Measurements from ENCODE around the gene NDUFAF3. TPM values are rescaled to one million over a fixed set of nuclear protein-coding genes. Genes with fewer than 3 reads are reported as not detected.
A peak's percentile ranks its signal among the peaks of the same experiment; 100 is the strongest.

Gene NDUFAF3
- total RNA-seq, 2 donors from 2014 or later: 32.9 to 39.1 TPM

GRCh38 chr3:49018707-49019006 lies 3.3 kb upstream of the NDUFAF3 start:
- no peak overlapping the region for H3K27ac ChIP-seq (ENCODE audit: low read depth, low read length)

GRCh38 chr3:49019941-49020329 lies 2.0 kb upstream of the NDUFAF3 start:
- 67 to 81% methylated on average over 11 to 12 of the region's 12 CpGs for WGBS, 2 experiments (ENCODE audit: insufficient coverage in 1 of 2, insufficient read length in 1 of 2)
- H3K4me1 Mint-ChIP-seq: peaks cover 9% of the 10 kb centered on the region
- Histone ChIP-seq H3K9ac (ENCODE audit: extremely low read depth, low read length, poor library complexity, severe bottlenecking) (peak overlapping the region; percentile 90), H3K27ac (ENCODE audit: low read depth, low read length) (no peak overlapping the region), H3K27me3 (ENCODE audit: control insufficient read depth, insufficient read depth, low read length, poor library complexity, severe bottlenecking) (no peaks in the 10 kb centered on the region), H3K9me3 (ENCODE audit: control insufficient read depth, low read length) (no peaks in the 10 kb centered on the region), H3K36me3 (ENCODE audit: control insufficient read depth, insufficient read depth, low read length) (peaks cover 40% of the 10 kb centered on the region), H3K4me1 (ENCODE audit: control insufficient read depth, insufficient read depth, low read length) (no peaks in the 10 kb centered on the region), H3K4me3 (ENCODE audit: low read length) (peak overlapping the region; percentile 98)
- no peaks in the 10 kb centered on the region for H3K9me3 Mint-ChIP-seq
- no peaks in the 10 kb centered on the region for H3K27me3 Mint-ChIP-seq (ENCODE audit: insufficient read depth)
- peak; percentile 53 for DNase-seq
- peaks cover 32% of the 10 kb centered on the region for H3K36me3 Mint-ChIP-seq (ENCODE audit: low read depth)
- H3K27ac Mint-ChIP-seq: peak overlapping the region; percentile 88
- H3K4me3 Mint-ChIP-seq: peak overlapping the region; percentile 89
- no peak for TF ChIP-seq CTCF (conservative IDR thresholded peaks at IDR 0.05)

More at GRCh38 chr3:49018707-49019006, 3.3 kb upstream of the NDUFAF3 start:
- Histone ChIP-seq H3K4me3 (ENCODE audit: low read length) (peak overlapping the region; percentile 88), H3K9ac (ENCODE audit: extremely low read depth, low read length, poor library complexity, severe bottlenecking) (peak overlapping the region; percentile 49), H3K27me3 (ENCODE audit: control insufficient read depth, insufficient read depth, low read length, poor library complexity, severe bottlenecking) (no peaks in the 10 kb centered on the region), H3K36me3 (ENCODE audit: control insufficient read depth, insufficient read depth, low read length) (peaks cover 37% of the 10 kb centered on the region), H3K4me1 (ENCODE audit: control insufficient read depth, insufficient read depth, low read length) (no peaks in the 10 kb centered on the region), H3K9me3 (ENCODE audit: control insufficient read depth, low read length) (no peaks in the 10 kb centered on the region)
- H3K4me3 Mint-ChIP-seq: peak overlapping the region; percentile 89
- 6 to 8% methylated on average over 16 to 18 of the region's 18 CpGs for WGBS, 2 experiments (ENCODE audit: insufficient coverage in 1 of 2, insufficient read length in 1 of 2)
- no peak for TF ChIP-seq CTCF (conservative IDR thresholded peaks at IDR 0.05)
- peak overlapping the region; percentile 81 for H3K27ac Mint-ChIP-seq
- H3K9me3 Mint-ChIP-seq: no peaks in the 10 kb centered on the region
- H3K36me3 Mint-ChIP-seq (ENCODE audit: low read depth): peaks cover 25% of the 10 kb centered on the region
- H3K4me1 Mint-ChIP-seq: peaks cover 9% of the 10 kb centered on the region
- H3K27me3 Mint-ChIP-seq (ENCODE audit: insufficient read depth): no peaks in the 10 kb centered on the region
- no peak for DNase-seq

- Histone ChIP-seq H3K9me3 (ENCODE audit: control insufficient read depth, low read length) (no peaks in the 10 kb centered on the region), H3K27me3 (ENCODE audit: control insufficient read depth, insufficient read depth, low read length, poor library complexity, severe bottlenecking) (no peaks in the 10 kb centered on the region), H3K4me3 (ENCODE audit: low read length) (peak overlapping the region; percentile 98), H3K27ac (ENCODE audit: low read depth, low read length) (peak overlapping the region; percentile 99), H3K4me1 (ENCODE audit: control insufficient read depth, insufficient read depth, low read length) (no peaks in the 10 kb centered on the region), H3K36me3 (ENCODE audit: control insufficient read depth, insufficient read depth, low read length) (peaks cover 40% of the 10 kb centered on the region), H3K9ac (ENCODE audit: extremely low read depth, low read length, poor library complexity, severe bottlenecking) (peak overlapping the region; percentile 90)
- Mint-ChIP-seq H3K27ac (peak overlapping the region; percentile 88), H3K4me3 (peak overlapping the region; percentile 89), H3K36me3 (ENCODE audit: low read depth) (peaks cover 33% of the 10 kb centered on the region), H3K4me1 (peaks cover 9% of the 10 kb centered on the region), H3K9me3 (no peaks in the 10 kb centered on the region), H3K27me3 (ENCODE audit: insufficient read depth) (no peaks in the 10 kb centered on the region)
- WGBS, 2 experiments (ENCODE audit: insufficient coverage in 1 of 2, insufficient read length in 1 of 2): 3 to 8% methylated on average over 15 to 51 of the region's 51 CpGs
- DNase-seq: peak; percentile 72
- TF ChIP-seq CTCF (conservative IDR thresholded peaks at IDR 0.05): no peak
Measured at GRCh38 chr3:49020330-49021212, 1.4 kb upstream of the NDUFAF3 start.
